NCI-H2029 (cell line): Measurements from ENCODE around the gene JARID2.

Source experiments
- DNase-seq: peaks from one replicate; lab custom pipeline; 2025; lab: John Stamatoyannopoulos, UW

JARID2 gene

GRCh38 chr6:15421945-15422733, 176.3 kb downstream of the JARID2 start:
- no peak for DNase-seq

GRCh38 chr6:15423286-15423993, 177.6 kb downstream of the JARID2 start:
- no peak for DNase-seq

- DNase-seq: no peak
These were observed 180.1 kb downstream of the JARID2 start for GRCh38 chr6:15425947-15426346.

GRCh38 chr6:15426395-15426794, 180.5 kb downstream of the JARID2 start:
- peak; percentile 35 for DNase-seq

- no peak for DNase-seq
These were observed 181.0 kb downstream of the JARID2 start for GRCh38 chr6:15426901-15427300.

- peak; percentile 67 for DNase-seq
These were observed 181.6 kb downstream of the JARID2 start for GRCh38 chr6:15427331-15428070.

GRCh38 chr6:15429141-15430110, 183.6 kb downstream of the JARID2 start:
- DNase-seq: no peak

GRCh38 chr6:15430186-15430585, 184.3 kb downstream of the JARID2 start:
- DNase-seq: no peak

- DNase-seq: no peak
These were observed 185.1 kb downstream of the JARID2 start for GRCh38 chr6:15430931-15431405.

GRCh38 chr6:15431762-15432483, 186.1 kb downstream of the JARID2 start:
- no peak for DNase-seq

- no peak for DNase-seq
These were observed 187.6 kb downstream of the JARID2 start for GRCh38 chr6:15433511-15433861.

GRCh38 chr6:15434263-15434662, 188.4 kb downstream of the JARID2 start:
- DNase-seq: peak; percentile 78

- no peak for DNase-seq
These were observed 189.0 kb downstream of the JARID2 start for GRCh38 chr6:15434823-15435380.

GRCh38 chr6:15435468-15435867, 189.6 kb downstream of the JARID2 start:
- no peak for DNase-seq

- no peak for DNase-seq
These were observed 190.6 kb downstream of the JARID2 start for GRCh38 chr6:15436451-15436850.

- no peak for DNase-seq
These were observed 191.3 kb downstream of the JARID2 start for GRCh38 chr6:15437090-15437635.

GRCh38 chr6:15439410-15440025, 193.6 kb downstream of the JARID2 start:
- no peak for DNase-seq

- DNase-seq: no peak
These were observed 194.2 kb downstream of the JARID2 start for GRCh38 chr6:15440040-15440439.

- DNase-seq: peak; percentile 65
These were observed 195.5 kb downstream of the JARID2 start for GRCh38 chr6:15441215-15441868.
